Hepatocyte (in vitro differentiated cells): ENCODE data around the gene PLEKHA7. TPM values are rescaled to one million over a fixed set of nuclear protein-coding genes. Genes with fewer than 3 reads are reported as not detected.
"Not testable (repeated sequence)": the region's sequence is repeated elsewhere in the genome, so short reads cannot be mapped to it uniquely, and the experiment has no call there.

ENCODE experiments used
- DNase-seq: peaks from one replicate; pipeline ENCODE4 v3.0.0-alpha.2; 2016; ENCODE audit warnings: low spot score
- H2AFZ ChIP-seq: fragments of 200-600 bp; sonication (generic); 2 replicates; pipeline ENCODE4 v1.6.0; 2016; ENCODE audit warnings: antibody characterized with exemption, mild to moderate bottlenecking
- H3K27ac ChIP-seq: fragments of 200-600 bp; sonication (generic); 2 replicates; pipeline ENCODE4 v1.5.1; 2016; ENCODE audit warnings: mild to moderate bottlenecking
- H3K27me3 ChIP-seq: fragments of 200-600 bp; sonication (generic); 2 replicates; pipeline ENCODE4 v1.6.1; 2016
- H3K36me3 ChIP-seq: fragments of 200-600 bp; sonication (generic); replicated peaks from 2 replicates; pipeline ENCODE4 v1.5.1; 2016; ENCODE audit warnings: low read depth; ENCODE audit not compliant: insufficient read depth
- H3K4me1 ChIP-seq: fragments of 200-600 bp; sonication (generic); 2 replicates; pipeline ENCODE4 v1.5.1; 2016; ENCODE audit warnings: mild to moderate bottlenecking, moderate library complexity; ENCODE audit not compliant: insufficient read depth
- H3K4me2 ChIP-seq: fragments of 200-600 bp; sonication (generic); 2 replicates; pipeline ENCODE4 v1.6.0; 2016
- H3K4me3 ChIP-seq: fragments of 200-600 bp; sonication (generic); 2 replicates; pipeline ENCODE4 v1.5.1; 2016; ENCODE audit warnings: mild to moderate bottlenecking
- H3K79me2 ChIP-seq: fragments of 200-600 bp; sonication (generic); 2 replicates; pipeline ENCODE4 v1.6.0; 2017; ENCODE audit warnings: mild to moderate bottlenecking
- H3K9me2 ChIP-seq: fragments of 200-600 bp; sonication (generic); replicated peaks from 2 replicates; pipeline ENCODE4 v1.6.0; 2017; ENCODE audit warnings: mild to moderate bottlenecking; ENCODE audit not compliant: insufficient read depth
- H3K9me3 ChIP-seq: fragments of 200-600 bp; sonication (generic); 2 replicates; pipeline ENCODE4 v1.5.1; 2016; ENCODE audit warnings: low read depth, mild to moderate bottlenecking
- H4K20me1 ChIP-seq: fragments of 200-600 bp; sonication (generic); 2 replicates; pipeline ENCODE4 v1.6.0; 2016; ENCODE audit warnings: mild to moderate bottlenecking; ENCODE audit not compliant: insufficient read depth, poor library complexity, severe bottlenecking
- EZH2 ChIP-seq: fragments of 200-600 bp; sonication (generic); IDR thresholded peaks from 2 replicates; pipeline ENCODE4 v1.6.1; 2016; ENCODE audit warnings: antibody characterized with exemption, mild to moderate bottlenecking, borderline replicate concordance
- EZH2phosphoT487 ChIP-seq: fragments of 200-600 bp; sonication (generic); IDR thresholded peaks from one replicate; pipeline ENCODE4 v1.6.1; 2018; ENCODE audit warnings: antibody characterized with exemption, mild to moderate bottlenecking, low read depth, moderate library complexity; ENCODE audit not compliant: unreplicated experiment, severe bottlenecking
- WGBS: methylation state at CpG from one replicate; pipeline ENCODE4 v1.1.6; 2016; ENCODE audit warnings: low lambda C conversion rate; ENCODE audit errors: missing lambda C conversion rate; 5-methylcytosine and 5-hydroxymethylcytosine counted together
- polyA plus RNA-seq: library from polyadenylated mRNA; unstranded; fragments of >200 nt; fragmentation: Nextera tagmentation; extraction: Ambion mirVana; gene quantifications from 2 replicates; pipeline ENCODE4 v1.2.1, GENCODE V29; 2016
- total RNA-seq: library from RNA; depleted of rRNA; stranded (reverse); fragments of >200 nt; gene quantifications from 2 replicates; pipeline ENCODE4 v1.2.3, GENCODE V29; 2014
- TF ChIP-seq, protein P1 (sequence below): fragments of 200-600 bp; sonication (generic); IDR thresholded peaks from 2 replicates; pipeline ENCODE4 v1.5.1; 2016; ENCODE audit warnings: antibody characterized with exemption, mild to moderate bottlenecking; ENCODE audit not compliant: poor library complexity

The PLEKHA7 gene
- total and polyA plus RNA-seq, 2 experiments from 2014 or later: 16.7 to 35.6 TPM

DNA sequence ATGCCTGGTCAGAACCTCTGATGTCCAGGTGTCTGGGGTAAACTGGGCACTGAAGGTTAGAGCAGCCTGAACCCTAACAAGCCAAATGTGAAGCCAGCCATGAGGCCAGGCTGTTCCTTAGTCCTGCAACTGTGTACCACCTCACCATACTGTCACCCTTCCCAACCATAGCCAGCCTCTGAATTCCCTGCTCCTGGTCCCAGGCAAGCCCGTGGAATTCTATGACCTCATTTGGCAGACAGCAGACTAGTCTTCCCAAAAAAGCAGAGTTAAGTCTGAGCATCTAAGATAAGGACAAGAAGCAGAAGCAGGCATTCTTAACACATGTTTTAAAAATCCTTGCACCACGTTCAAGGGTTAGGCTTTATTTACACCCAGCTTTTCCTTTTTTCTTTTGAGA lies 140.9 kb downstream of the PLEKHA7 start:
- no peak overlapping the region for H3K27ac ChIP-seq
- peaks cover 19% of the 10 kb centered on the region for H3K79me2 ChIP-seq
- no peak for DNase-seq
- peaks cover 15% of the 10 kb centered on the region for H3K4me1 ChIP-seq
- WGBS: 20% methylated on average over 2 of the region's 2 CpGs
- no peaks in the 10 kb centered on the region for H3K9me2 ChIP-seq
- H3K9me3 ChIP-seq: no peaks in the 10 kb centered on the region
- no peak overlapping the region for H3K4me2 ChIP-seq
- no peaks in the 10 kb centered on the region for H4K20me1 ChIP-seq
- H3K36me3 ChIP-seq: no peaks in the 10 kb centered on the region
- H3K4me3 ChIP-seq: no peak overlapping the region
- TF ChIP-seq, protein P1, sequence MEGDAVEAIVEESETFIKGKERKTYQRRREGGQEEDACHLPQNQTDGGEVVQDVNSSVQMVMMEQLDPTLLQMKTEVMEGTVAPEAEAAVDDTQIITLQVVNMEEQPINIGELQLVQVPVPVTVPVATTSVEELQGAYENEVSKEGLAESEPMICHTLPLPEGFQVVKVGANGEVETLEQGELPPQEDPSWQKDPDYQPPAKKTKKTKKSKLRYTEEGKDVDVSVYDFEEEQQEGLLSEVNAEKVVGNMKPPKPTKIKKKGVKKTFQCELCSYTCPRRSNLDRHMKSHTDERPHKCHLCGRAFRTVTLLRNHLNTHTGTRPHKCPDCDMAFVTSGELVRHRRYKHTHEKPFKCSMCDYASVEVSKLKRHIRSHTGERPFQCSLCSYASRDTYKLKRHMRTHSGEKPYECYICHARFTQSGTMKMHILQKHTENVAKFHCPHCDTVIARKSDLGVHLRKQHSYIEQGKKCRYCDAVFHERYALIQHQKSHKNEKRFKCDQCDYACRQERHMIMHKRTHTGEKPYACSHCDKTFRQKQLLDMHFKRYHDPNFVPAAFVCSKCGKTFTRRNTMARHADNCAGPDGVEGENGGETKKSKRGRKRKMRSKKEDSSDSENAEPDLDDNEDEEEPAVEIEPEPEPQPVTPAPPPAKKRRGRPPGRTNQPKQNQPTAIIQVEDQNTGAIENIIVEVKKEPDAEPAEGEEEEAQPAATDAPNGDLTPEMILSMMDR: no peak
- TF ChIP-seq EZH2phosphoT487 (no peak), EZH2 (no peak)
- H3K27me3 ChIP-seq: no peaks in the 10 kb centered on the region
- no peak overlapping the region for H2AFZ ChIP-seq

DNA sequence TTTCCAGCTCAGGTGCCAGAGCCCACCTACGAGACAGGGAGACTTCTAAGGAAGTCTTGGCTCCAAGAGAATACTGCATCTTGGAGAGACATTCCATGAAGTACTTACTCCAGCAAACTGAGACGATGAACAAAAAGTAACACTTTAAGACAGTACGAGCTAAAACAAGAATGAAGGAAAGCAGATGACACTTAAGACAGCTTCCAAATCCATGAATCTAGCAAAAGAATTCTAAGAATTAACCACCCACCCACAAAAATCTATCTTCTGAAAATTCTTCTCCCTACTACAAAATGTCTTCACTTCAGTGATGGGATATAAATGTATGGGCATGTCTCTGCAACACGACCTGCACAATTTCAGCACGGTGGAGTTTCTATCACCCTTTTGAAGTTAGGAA lies 142.8 kb downstream of the PLEKHA7 start:
- peaks cover 5% of the 10 kb centered on the region for H3K4me1 ChIP-seq
- peaks cover 6% of the 10 kb centered on the region for H3K79me2 ChIP-seq
- no peak overlapping the region for H2AFZ ChIP-seq
- H3K9me3 ChIP-seq: no peaks in the 10 kb centered on the region
- peak overlapping the region; percentile 47 for H3K27ac ChIP-seq
- H3K4me2 ChIP-seq: no peak overlapping the region
- no peak overlapping the region for H3K4me3 ChIP-seq
- WGBS: 42% methylated on average over 5 of the region's 5 CpGs
- TF ChIP-seq EZH2phosphoT487 (no peak), EZH2 (no peak)
- TF ChIP-seq, protein P1: no peak
- no peaks in the 10 kb centered on the region for H4K20me1 ChIP-seq
- no peaks in the 10 kb centered on the region for H3K36me3 ChIP-seq
- H3K9me2 ChIP-seq: no peaks in the 10 kb centered on the region
- no peaks in the 10 kb centered on the region for H3K27me3 ChIP-seq
- no peak for DNase-seq

DNA sequence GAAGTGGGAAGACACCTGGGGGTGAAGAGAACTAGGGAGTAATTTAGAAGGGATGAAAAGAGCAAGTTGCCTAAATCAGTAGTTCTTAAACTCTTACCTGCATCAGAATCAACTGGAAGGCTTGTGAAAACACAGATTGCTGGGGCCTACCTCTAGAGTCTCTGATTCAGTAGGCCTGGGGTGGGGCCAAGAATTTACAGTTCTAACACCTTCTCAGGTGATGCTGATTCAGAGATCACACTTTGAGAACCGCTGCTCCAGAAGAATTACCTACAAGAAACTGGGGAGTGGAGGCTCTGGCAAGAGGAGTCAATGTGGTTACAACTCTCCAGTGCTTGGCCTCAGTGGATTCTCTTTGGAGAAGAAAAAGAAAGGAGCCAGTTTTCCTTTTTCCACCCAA lies 147.1 kb downstream of the PLEKHA7 start:
- Histone ChIP-seq H3K9me2 (no peaks in the 10 kb centered on the region), H3K79me2 (peaks cover 14% of the 10 kb centered on the region), H3K27ac (peak overlapping the region; percentile 20), H3K4me1 (peaks cover 6% of the 10 kb centered on the region), H3K4me3 (no peak overlapping the region), H2AFZ (no peak overlapping the region), H3K36me3 (no peaks in the 10 kb centered on the region), H3K4me2 (no peak overlapping the region), H3K27me3 (no peaks in the 10 kb centered on the region), H3K9me3 (no peaks in the 10 kb centered on the region), H4K20me1 (no peaks in the 10 kb centered on the region)
- no peak for TF ChIP-seq EZH2phosphoT487
- TF ChIP-seq, protein P1: no peak
- no peak for TF ChIP-seq EZH2
- peak; percentile 37 for DNase-seq
- 70% methylated on average over 1 of the region's 1 CpG for WGBS

DNA sequence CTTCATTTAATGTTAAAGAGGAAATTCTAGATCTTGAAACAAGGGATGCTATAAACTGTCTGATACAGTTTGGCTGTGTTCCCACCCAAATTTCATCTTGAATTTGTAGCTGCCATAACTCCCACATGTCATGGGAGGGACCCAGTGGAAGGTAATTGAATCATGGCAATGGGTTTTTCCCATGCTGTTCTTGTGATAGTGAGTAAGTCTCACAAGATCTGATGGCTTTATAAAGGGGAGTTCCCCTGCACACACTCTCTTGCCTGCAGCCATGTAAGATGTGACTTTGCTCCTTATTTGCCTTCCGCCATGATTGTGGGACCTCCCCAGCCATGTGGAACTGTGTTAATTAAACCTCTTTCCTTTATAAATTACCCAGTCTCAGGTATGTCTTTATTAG lies 149.8 kb downstream of the PLEKHA7 start:
- not testable (repeated sequence) for DNase-seq, H3K27me3 ChIP-seq, H3K4me1 ChIP-seq, H3K36me3 ChIP-seq, H3K9me3 ChIP-seq, H3K4me2 ChIP-seq, H4K20me1 ChIP-seq, H3K9me2 ChIP-seq, H2AFZ ChIP-seq, H3K4me3 ChIP-seq, H3K27ac ChIP-seq
- peaks cover 23% of the 10 kb centered on the region for H3K79me2 ChIP-seq
- 100% methylated on average over 1 of the region's 1 CpG for WGBS
